Heart right ventricle (tissue), 16 donors: Measurements from ENCODE around the gene CLPTM1. TPM values are rescaled to one million over a fixed set of nuclear protein-coding genes. Genes with fewer than 3 reads are reported as not detected.

Source experiments
- ATAC-seq, 8 donors: fragments of 200-7000 bp; cut with Tn5 transposase; one replicate each; pipeline ENCODE4 v1.9.1; 2020; ENCODE audit warnings: mild to moderate bottlenecking in 8 of 8, moderate library complexity in 8 of 8, moderate number of reproducible peaks in 1 of 8
- DNase-seq, 2 donors: peaks; one replicate each; pipeline ENCODE4 v3.0.0-alpha.2; 2020
- H3K27ac ChIP-seq, 10 donors: fragments of 200-600 bp; sonication (generic) in 2 of 10; one replicate each; pipeline versions ENCODE4 v1.5.0 to v1.8.0; 2020 to 2022; ENCODE audit warnings: mild to moderate bottlenecking in 3 of 10
- H3K27me3 ChIP-seq, 7 donors: fragments of 200-600 bp; one replicate each; pipeline ENCODE4 v1.8.0; 2021 to 2022; ENCODE audit warnings: mild to moderate bottlenecking in 2 of 7
- H3K36me3 ChIP-seq, 9 donors: fragments of 200-600 bp; sonication (generic) in 1 of 9; one replicate each; pipeline versions ENCODE4 v1.5.0 to v1.8.0; 2020 to 2022; ENCODE audit warnings: mild to moderate bottlenecking in 2 of 9
- H3K4me1 ChIP-seq, 9 donors: fragments of 200-600 bp; sonication (generic) in 1 of 9; one replicate each; pipeline versions ENCODE4 v1.5.0 to v1.8.0; 2020 to 2022; ENCODE audit warnings: mild to moderate bottlenecking in 4 of 9
- H3K4me3 ChIP-seq, 10 donors: fragments of 200-600 bp; sonication (generic) in 2 of 10; one replicate each; pipeline versions ENCODE4 v1.5.0 to v1.8.0; 2020 to 2022; ENCODE audit warnings: mild to moderate bottlenecking in 7 of 10, moderate library complexity in 2 of 10
- H3K9me3 ChIP-seq, 11 donors: fragments of 200-600 bp in 10 of 11; sonication (generic) in 2 of 11; one replicate each; pipeline versions ENCODE4 v1.5.0 to v1.8.0; 2013 to 2022; ENCODE audit warnings: mild to moderate bottlenecking in 2 of 11, control low read depth in 1 of 11, moderate library complexity in 1 of 11
- CTCF ChIP-seq, 9 donors: fragments of 200-600 bp; sonication (generic) in 2 of 9; IDR thresholded peaks; one replicate each; pipeline versions ENCODE4 v1.5.0 to v1.8.0; 2021 to 2022; ENCODE audit warnings: antibody characterized with exemption in 9 of 9, mild to moderate bottlenecking in 5 of 9, moderate library complexity in 1 of 9
- WGBS, 2 donors: extraction: QIAGEN DNeasy Blood & Tissue Kit; methylation state at CpG; one replicate each; pipeline ENCODE4 v1.1.7; 2013; ENCODE audit warnings: inconsistent platforms in 1 of 2; 5-methylcytosine and 5-hydroxymethylcytosine counted together
- intact Hi-C, 10 donors: fragments of 100-400 bp; cut with DNase I; formaldehyde crosslinking; loops; one replicate each; pipeline versions ENCODE4 v1.11.1 to v1.14.2; 2022
- polyA plus RNA-seq, 2 donors: library from polyadenylated mRNA; stranded (reverse); fragments of 200-250 nt; gene quantifications; one replicate each; pipeline ENCODE4 v1.2.3, GENCODE V29; 2013
- total RNA-seq, 10 donors: library from RNA; stranded (reverse); fragmentation: NEBNext Ultra II Directional in 3 of 10; extraction: Animal tissue kit (Norgen Biotek cat#: 25700) in 3 of 10; gene quantifications; one replicate each; pipeline versions ENCODE4 v1.2.1 to v1.2.4, GENCODE V29; 2021 to 2023
- donor health status: Arrhythmogenic right ventricular cardiomyopathy.
- donor health status: ischemic (EF 13 %, LVEDD 7.1; RV severe dilation, severe dysfunction).
- donor health status: healthy with polysubstance abuse.
- donor health status: DM: no; HTN: yes; CAD: no.
- donor health status: DM: no; HTN: no; CAD: no.
- donor health status: ischemic (EF 25% LVEDD 6.9; RV normal size, moderate dysfunction).
- donor health status: ischemic (EF 25% LVEDD 5.7; RV mildly dilated, moderate dysfunction).
- donor health status: healthy.
- donor health status: DM: yes; HTN: yes; CAD: no.
- donor health status: Ischemic cardiomyopathy.
- donor health status: ischemic (EF 35%, LVEDD 5.7; RV mildly dilated, moderate dysfunction).
- donor health status: nonischemic (EF 11% LVEDD 7.7; RV severe dilation, severe dysfunction).
- donor health status: DM: yes; HTN: yes; CAD: no.
- donor health status: PGD.
- donor health status: ischemic (EF 29% LVEDD 5.4; RV normal size, mild dysfunction).
- donor health status: nonischemic (EF 23%, LVEDD 6.1; RV moderate dilation, normal function).

Gene CLPTM1
- total and polyA plus RNA-seq, 12 donors = 72.1 to 130 (median 95.7) TPM

GRCh38 chr19:45019187-45019586 is 64.0 kb downstream of the CLPTM1 start:
- ATAC-seq (no peak), DNase-seq (no peak)
- peaks cover 0 to 84% (median 0%) of the 10 kb centered on the region in 9 donors for H3K36me3 ChIP-seq
- TF ChIP-seq CTCF (IDR thresholded peaks at IDR 0.05) = no peak
- no peaks in the 10 kb centered on the region for H3K9me3 ChIP-seq
- peaks cover 0 to 6% (median 3%) of the 10 kb centered on the region in 9 donors for H3K4me1 ChIP-seq
- H3K4me3 ChIP-seq = no peak overlapping the region
- 95 to 99% methylated on average over 2 of the region's 2 CpGs for WGBS, 2 donors
- H3K27me3 ChIP-seq = no peaks in the 10 kb centered on the region
- intact Hi-C loops = loop anchor here in 1 of 10 donors (5.0 kb wide), 1 partner anchor 168 kb away; no protein-coding TSS in a partner anchor
- H3K27ac ChIP-seq = no peak overlapping the region

- no peaks in the 10 kb centered on the region for H3K27me3 ChIP-seq
- H3K4me3 ChIP-seq = no peak overlapping the region
- H3K9me3 ChIP-seq = no peaks in the 10 kb centered on the region
- no peak overlapping the region for H3K27ac ChIP-seq
- TF ChIP-seq CTCF (IDR thresholded peaks at IDR 0.05) = no peak
- peaks cover 0 to 6% (median 3%) of the 10 kb centered on the region in 9 donors for H3K4me1 ChIP-seq
- WGBS, 2 donors = 89% methylated on average over 3 of the region's 3 CpGs
- H3K36me3 ChIP-seq = peaks cover 0 to 84% (median 0%) of the 10 kb centered on the region in 9 donors
- DNase-seq = no peak
- ATAC-seq = no peak
- intact Hi-C loops = no loop called here
Measured at GRCh38 chr19:45020071-45020470, 64.9 kb downstream of the CLPTM1 start.

- Histone ChIP-seq H3K27me3 (no peaks in the 10 kb centered on the region), H3K4me1 (peaks cover 0 to 5% (median 3%) of the 10 kb centered on the region in 9 donors), H3K4me3 (no peak overlapping the region), H3K27ac (no peak overlapping the region), H3K36me3 (peaks cover 0 to 86% (median 0%) of the 10 kb centered on the region in 9 donors), H3K9me3 (no peaks in the 10 kb centered on the region)
- WGBS, 2 donors = 87 to 89% methylated on average over 14 of the region's 14 CpGs
- ATAC-seq = no peak
- TF ChIP-seq CTCF (IDR thresholded peaks at IDR 0.05) = no peak
- intact Hi-C loops = no loop called here
- no peak for DNase-seq
Measured at GRCh38 chr19:45021971-45022370, 66.8 kb downstream of the CLPTM1 start.

- Histone ChIP-seq H3K27me3 (no peaks in the 10 kb centered on the region), H3K4me3 (no peak overlapping the region), H3K27ac (no peak overlapping the region), H3K4me1 (no peaks in the 10 kb centered on the region), H3K9me3 (no peaks in the 10 kb centered on the region), H3K36me3 (peaks cover 0 to 89% (median 3%) of the 10 kb centered on the region in 9 donors)
- intact Hi-C loops = no loop called here
- no peak for ATAC-seq
- WGBS, 2 donors = 87 to 91% methylated on average over 4 of the region's 4 CpGs
- TF ChIP-seq CTCF (IDR thresholded peaks at IDR 0.05) = no peak
- DNase-seq = no peak
Measured at GRCh38 chr19:45023048-45023447, 67.9 kb downstream of the CLPTM1 start.
